GM12878 (cell line): ENCODE data around the gene GRIFIN.

Experiments
- BHLHE40 ChIP-seq, 2 experiments: fragments of 450-650 bp in 1 of 2; IDR thresholded peaks; 2 replicates each; pipeline ENCODE4 v1.6.1; 2011 to 2017; ENCODE audit warnings: low read depth in 2 of 2, borderline replicate concordance in 1 of 2, improper control_type of control experiment in 1 of 2, low read length in 1 of 2, mild to moderate bottlenecking in 1 of 2
- CTCF ChIP-seq, 3 experiments: IDR thresholded peaks in 2 of 3; conservative IDR thresholded peaks in 1 of 3; 2 replicates each; pipeline ENCODE4 v1.5.1; 2011; ENCODE audit warnings: low read depth in 3 of 3, low read length in 3 of 3, mild to moderate bottlenecking in 3 of 3, control low read depth in 2 of 3, moderate library complexity in 2 of 3, inconsistent platforms in 1 of 3, mixed read lengths in 1 of 3; ENCODE audit not compliant: control insufficient read depth in 2 of 3, insufficient read depth in 1 of 3; ENCODE audit errors: extremely low read depth in 1 of 3
- EGR1 ChIP-seq, 2 experiments: IDR thresholded peaks; 1 replicate in 1 of 2; 2 replicates in 1 of 2; pipeline ENCODE4 v1.6.1; 2011 to 2012; ENCODE audit warnings: low read depth in 2 of 2, low read length in 2 of 2, borderline replicate concordance in 1 of 2, mild to moderate bottlenecking in 1 of 2, moderate library complexity in 1 of 2
- ETV6 ChIP-seq, 2 experiments: fragments of 450-650 bp in 1 of 2; IDR thresholded peaks in 1 of 2; conservative IDR thresholded peaks in 1 of 2; 2 replicates each; pipeline ENCODE4 v1.6.1; 2014; ENCODE audit warnings: antibody characterized with exemption in 1 of 2, borderline replicate concordance in 1 of 2, low read depth in 1 of 2, mild to moderate bottlenecking in 1 of 2, moderate library complexity in 1 of 2
- JUNB ChIP-seq: IDR thresholded peaks from 2 replicates; pipeline ENCODE4 v1.6.1; 2016; ENCODE audit warnings: antibody characterized with exemption, mild to moderate bottlenecking
- MYC ChIP-seq: IDR thresholded peaks from 2 replicates; pipeline ENCODE4 v1.6.1; 2011; ENCODE audit warnings: mild to moderate bottlenecking, low read length, moderate library complexity, inconsistent platforms; ENCODE audit not compliant: insufficient read depth, insufficient replicate concordance, insufficient read length, severe bottlenecking
- POLR2A ChIP-seq: IDR thresholded peaks from 2 replicates; pipeline ENCODE4 v1.6.1; 2011; ENCODE audit warnings: low read depth, mild to moderate bottlenecking, low read length
- POLR2AphosphoS5 ChIP-seq: IDR thresholded peaks from 2 replicates; pipeline ENCODE4 v1.6.1; 2011; ENCODE audit warnings: mild to moderate bottlenecking, low read length, inconsistent platforms
- RB1 ChIP-seq: fragments of 450-650 bp; formaldehyde crosslinking; IDR thresholded peaks from 2 replicates; pipeline ENCODE4 v1.6.1; 2017; ENCODE audit warnings: mild to moderate bottlenecking, borderline replicate concordance
- RFX5 ChIP-seq: IDR thresholded peaks from 2 replicates; pipeline ENCODE4 v1.6.1; 2011; ENCODE audit warnings: low read depth, low read length, improper control_type of control experiment
- SMAD1 ChIP-seq: fragments of 450-650 bp; IDR thresholded peaks from 2 replicates; pipeline ENCODE4 v1.6.1; 2018; ENCODE audit warnings: mild to moderate bottlenecking, low read depth; ENCODE audit not compliant: partially characterized antibody
- SMC3 ChIP-seq: IDR thresholded peaks from 2 replicates; pipeline ENCODE4 v1.6.1; 2011; ENCODE audit warnings: low read length, improper control_type of control experiment, borderline replicate concordance
- TAF1 ChIP-seq: IDR thresholded peaks from 2 replicates; pipeline ENCODE4 v1.6.1; 2011; ENCODE audit warnings: mild to moderate bottlenecking, low read depth, low read length, borderline replicate concordance
- TF ChIP-seq, protein P1 (sequence below): IDR thresholded peaks from 2 replicates; pipeline ENCODE4 v1.6.1; 2012; ENCODE audit warnings: mild to moderate bottlenecking, low read depth, low read length

GRCh38 chr7:2437537-2438148 lies 38.6 kb downstream of the GRIFIN start:
- TF ChIP-seq, protein P1, sequence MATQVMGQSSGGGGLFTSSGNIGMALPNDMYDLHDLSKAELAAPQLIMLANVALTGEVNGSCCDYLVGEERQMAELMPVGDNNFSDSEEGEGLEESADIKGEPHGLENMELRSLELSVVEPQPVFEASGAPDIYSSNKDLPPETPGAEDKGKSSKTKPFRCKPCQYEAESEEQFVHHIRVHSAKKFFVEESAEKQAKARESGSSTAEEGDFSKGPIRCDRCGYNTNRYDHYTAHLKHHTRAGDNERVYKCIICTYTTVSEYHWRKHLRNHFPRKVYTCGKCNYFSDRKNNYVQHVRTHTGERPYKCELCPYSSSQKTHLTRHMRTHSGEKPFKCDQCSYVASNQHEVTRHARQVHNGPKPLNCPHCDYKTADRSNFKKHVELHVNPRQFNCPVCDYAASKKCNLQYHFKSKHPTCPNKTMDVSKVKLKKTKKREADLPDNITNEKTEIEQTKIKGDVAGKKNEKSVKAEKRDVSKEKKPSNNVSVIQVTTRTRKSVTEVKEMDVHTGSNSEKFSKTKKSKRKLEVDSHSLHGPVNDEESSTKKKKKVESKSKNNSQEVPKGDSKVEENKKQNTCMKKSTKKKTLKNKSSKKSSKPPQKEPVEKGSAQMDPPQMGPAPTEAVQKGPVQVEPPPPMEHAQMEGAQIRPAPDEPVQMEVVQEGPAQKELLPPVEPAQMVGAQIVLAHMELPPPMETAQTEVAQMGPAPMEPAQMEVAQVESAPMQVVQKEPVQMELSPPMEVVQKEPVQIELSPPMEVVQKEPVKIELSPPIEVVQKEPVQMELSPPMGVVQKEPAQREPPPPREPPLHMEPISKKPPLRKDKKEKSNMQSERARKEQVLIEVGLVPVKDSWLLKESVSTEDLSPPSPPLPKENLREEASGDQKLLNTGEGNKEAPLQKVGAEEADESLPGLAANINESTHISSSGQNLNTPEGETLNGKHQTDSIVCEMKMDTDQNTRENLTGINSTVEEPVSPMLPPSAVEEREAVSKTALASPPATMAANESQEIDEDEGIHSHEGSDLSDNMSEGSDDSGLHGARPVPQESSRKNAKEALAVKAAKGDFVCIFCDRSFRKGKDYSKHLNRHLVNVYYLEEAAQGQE: no peak
- no peak for TF ChIP-seq POLR2AphosphoS5
- no peak for TF ChIP-seq TAF1
- no peak for TF ChIP-seq CTCF (IDR thresholded peaks at IDR 0.05 in 2 of 3, conservative IDR thresholded peaks at IDR 0.05 in 1 of 3; ENCODE audit: control insufficient read depth in 2 of 3, extremely low read depth in 1 of 3, insufficient read depth in 1 of 3, low read depth in 3 of 3, low read length in 3 of 3)
- TF ChIP-seq SMC3: no peak
- TF ChIP-seq RB1: no peak
- no peak for TF ChIP-seq POLR2A
- TF ChIP-seq RFX5: no peak
- TF ChIP-seq MYC: no peak
- TF ChIP-seq SMAD1: no peak
- TF ChIP-seq BHLHE40 (IDR thresholded peaks at IDR 0.05; ENCODE audit: borderline replicate concordance in 1 of 2, low read depth in 2 of 2, low read length in 1 of 2): no peak
- TF ChIP-seq EGR1 (IDR thresholded peaks at IDR 0.05; ENCODE audit: borderline replicate concordance in 1 of 2, low read depth in 2 of 2, low read length in 2 of 2): no peak
- TF ChIP-seq JUNB: no peak
- TF ChIP-seq ETV6 (conservative IDR thresholded peaks at IDR 0.05 in 1 of 2, IDR thresholded peaks at IDR 0.05 in 1 of 2; ENCODE audit: borderline replicate concordance in 1 of 2, low read depth in 1 of 2): no peak
